HepG2 (cell line): Measurements from ENCODE around the gene EDN2. TPM values are rescaled to one million over a fixed set of nuclear protein-coding genes. Genes with fewer than 3 reads are reported as not detected.
A peak's percentile ranks its signal among the peaks of the same experiment; 100 is the strongest.

Experiments used
- ADNP ChIP-seq: sonication (generic); formaldehyde crosslinking; IDR thresholded peaks from 2 replicates; pipeline ENCODE4 v1.4.0; 2020; ENCODE audit warnings: missing genetic modification reagents
- EZH2 ChIP-seq: conservative IDR thresholded peaks from 2 replicates; pipeline ENCODE4 v1.6.1; 2012; ENCODE audit warnings: mild to moderate bottlenecking, low read depth, low read length, moderate library complexity
- NAIF1 ChIP-seq: sonication (generic); formaldehyde crosslinking; IDR thresholded peaks from 2 replicates; pipeline ENCODE4 v1.5.0; 2020; ENCODE audit warnings: mild to moderate bottlenecking, missing genetic modification reagents, borderline replicate concordance
- TAF1 ChIP-seq: sonication (generic); formaldehyde crosslinking; IDR thresholded peaks from 2 replicates; pipeline ENCODE4 v1.4.0; 2020; ENCODE audit warnings: missing genetic modification reagents
- THAP11 ChIP-seq: IDR thresholded peaks from 2 replicates; pipeline ENCODE4 v1.6.1; 2016; ENCODE audit warnings: missing biosample characterization, missing genetic modification reagents
- ZBTB40 ChIP-seq, 2 experiments: fragments of 450-650 bp in 1 of 2; sonication (generic) in 1 of 2; formaldehyde crosslinking in 1 of 2; IDR thresholded peaks; 2 replicates each; pipeline versions ENCODE4 v1.6.1 to v1.8.0; 2016 to 2022; ENCODE audit warnings: antibody characterized with exemption in 1 of 2, mild to moderate bottlenecking in 1 of 2, missing genetic modification reagents in 1 of 2
- ZNF142 ChIP-seq: sonication (generic); formaldehyde crosslinking; IDR thresholded peaks from 2 replicates; pipeline ENCODE4 v1.4.0; 2020; ENCODE audit warnings: missing genetic modification reagents
- ZNF816 ChIP-seq: sonication (generic); formaldehyde crosslinking; IDR thresholded peaks from 2 replicates; pipeline ENCODE4 v1.8.0; 2022; ENCODE audit warnings: missing genetic modification reagents, mild to moderate bottlenecking, borderline replicate concordance
- polyA plus RNA-seq, 8 experiments: library from polyadenylated mRNA; depleted of rRNA in 3 of 8; stranded (reverse) in 7 of 8; unstranded in 1 of 8; fragments of >200 nt; fragmentation: Illumina TruSeq in 4 of 8; extraction: Trizol in 4 of 8; gene quantifications; 2 replicates each; pipeline versions ENCODE4 v1.2.1 to v1.2.3, GENCODE V29; 2011 to 2016; ENCODE audit warnings: low read depth in 4 of 8, missing spikeins in 1 of 8, mixed read lengths in 1 of 8; ENCODE audit not compliant: insufficient read depth in 1 of 8
- total RNA-seq, 5 experiments: library from RNA; depleted of rRNA; stranded (reverse); fragments of >200 nt; fragmentation: Illumina TruSeq; extraction: Trizol; gene quantifications; 2 replicates each; pipeline ENCODE4 v1.2.3, GENCODE V29; 2016; ENCODE audit warnings: low read depth in 1 of 5
- TF ChIP-seq, protein P1 (sequence below): sonication (generic); formaldehyde crosslinking; IDR thresholded peaks from 2 replicates; pipeline ENCODE4 v1.4.0; 2020; ENCODE audit warnings: missing genetic modification reagents, mild to moderate bottlenecking, borderline replicate concordance
- TF ChIP-seq, protein P2 (sequence below): sonication (generic); formaldehyde crosslinking; IDR thresholded peaks from 2 replicates; pipeline ENCODE4 v1.8.0; 2023; ENCODE audit warnings: mild to moderate bottlenecking, missing genetic modification reagents

EDN2 gene
- total and polyA plus RNA-seq, 2 of the 13 experiments (the other 11 are each of a cell fraction or from before 2014, with no cell fraction given) = not detected

GRCh38 chr1:41476807-41477361, 7.6 kb downstream of the EDN2 start (continued):
- TF ChIP-seq ZNF142 (CRISPR knock-in tag) (no peak), THAP11 (CRISPR knock-in tag) (peak; percentile 30; the same call in 1 of the 2 replicates), ADNP (CRISPR knock-in tag) (no peak), TAF1 (CRISPR knock-in tag) (no peak), EZH2 (no peak), ZBTB40 (IDR thresholded peaks at IDR 0.05) (no peak), ZBTB40 (CRISPR knock-in tag; IDR thresholded peaks at IDR 0.05) (no peak), NAIF1 (no peak), ZNF816 (CRISPR knock-in tag) (no peak)
- TF ChIP-seq, protein P1, sequence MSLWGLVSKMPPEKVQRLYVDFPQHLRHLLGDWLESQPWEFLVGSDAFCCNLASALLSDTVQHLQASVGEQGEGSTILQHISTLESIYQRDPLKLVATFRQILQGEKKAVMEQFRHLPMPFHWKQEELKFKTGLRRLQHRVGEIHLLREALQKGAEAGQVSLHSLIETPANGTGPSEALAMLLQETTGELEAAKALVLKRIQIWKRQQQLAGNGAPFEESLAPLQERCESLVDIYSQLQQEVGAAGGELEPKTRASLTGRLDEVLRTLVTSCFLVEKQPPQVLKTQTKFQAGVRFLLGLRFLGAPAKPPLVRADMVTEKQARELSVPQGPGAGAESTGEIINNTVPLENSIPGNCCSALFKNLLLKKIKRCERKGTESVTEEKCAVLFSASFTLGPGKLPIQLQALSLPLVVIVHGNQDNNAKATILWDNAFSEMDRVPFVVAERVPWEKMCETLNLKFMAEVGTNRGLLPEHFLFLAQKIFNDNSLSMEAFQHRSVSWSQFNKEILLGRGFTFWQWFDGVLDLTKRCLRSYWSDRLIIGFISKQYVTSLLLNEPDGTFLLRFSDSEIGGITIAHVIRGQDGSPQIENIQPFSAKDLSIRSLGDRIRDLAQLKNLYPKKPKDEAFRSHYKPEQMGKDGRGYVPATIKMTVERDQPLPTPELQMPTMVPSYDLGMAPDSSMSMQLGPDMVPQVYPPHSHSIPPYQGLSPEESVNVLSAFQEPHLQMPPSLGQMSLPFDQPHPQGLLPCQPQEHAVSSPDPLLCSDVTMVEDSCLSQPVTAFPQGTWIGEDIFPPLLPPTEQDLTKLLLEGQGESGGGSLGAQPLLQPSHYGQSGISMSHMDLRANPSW = no peak
- TF ChIP-seq, protein P2, sequence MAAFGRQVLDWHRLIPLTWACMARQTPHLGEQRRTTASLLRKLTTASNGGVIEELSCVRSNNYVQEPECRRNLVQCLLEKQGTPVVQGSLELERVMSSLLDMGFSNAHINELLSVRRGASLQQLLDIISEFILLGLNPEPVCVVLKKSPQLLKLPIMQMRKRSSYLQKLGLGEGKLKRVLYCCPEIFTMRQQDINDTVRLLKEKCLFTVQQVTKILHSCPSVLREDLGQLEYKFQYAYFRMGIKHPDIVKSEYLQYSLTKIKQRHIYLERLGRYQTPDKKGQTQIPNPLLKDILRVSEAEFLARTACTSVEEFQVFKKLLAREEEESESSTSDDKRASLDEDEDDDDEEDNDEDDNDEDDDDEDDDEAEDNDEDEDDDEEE (CRISPR knock-in tag) = no peak
